ENCODE data around the gene TTC28. TPM values are rescaled to one million over a fixed set of nuclear protein-coding genes. Genes with fewer than 3 reads are reported as not detected.

Gene TTC28
- total RNA-seq, 1 experiment from 2014 or later = 7.6 TPM

DNA sequence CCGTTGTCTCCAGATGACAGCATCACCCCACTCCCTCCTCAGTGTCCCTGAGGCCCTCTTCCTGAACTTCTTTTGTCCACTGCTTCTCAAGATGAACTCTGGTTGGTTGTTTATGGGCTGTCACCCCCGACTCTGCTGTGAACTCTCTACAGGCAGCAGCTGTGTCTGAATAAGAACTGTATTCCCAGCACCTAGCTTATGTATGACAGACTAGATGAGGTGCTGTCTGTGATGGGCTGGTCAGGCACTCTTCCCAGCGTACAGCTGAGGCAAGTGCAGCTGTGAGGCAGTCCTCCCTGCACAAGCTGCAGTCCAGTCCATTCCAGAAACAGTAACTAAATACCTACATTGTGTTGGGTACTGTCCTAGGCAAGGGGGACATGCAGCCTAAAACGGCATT is 649.2 kb downstream of the TTC28 start:
- in situ Hi-C loops (cut with HindIII; ENCODE audit: low sequenced_read_pairs) = no loop called here

GRCh38 chr22:28029956-28030355 is 649.7 kb downstream of the TTC28 start:
- DNase-seq (ENCODE audit: low spot score) = no peak
- in situ Hi-C loops (cut with HindIII; ENCODE audit: low sequenced_read_pairs) = no loop called here

More for the DNA sequence above, 649.2 kb downstream of the TTC28 start:
- DNase-seq (ENCODE audit: low spot score) = no peak

- in situ Hi-C loops (cut with HindIII; ENCODE audit: low sequenced_read_pairs) = no loop called here
- no peak for DNase-seq (ENCODE audit: low spot score)
These were observed 650.3 kb downstream of the TTC28 start for GRCh38 chr22:28029201-28029948.

DNA sequence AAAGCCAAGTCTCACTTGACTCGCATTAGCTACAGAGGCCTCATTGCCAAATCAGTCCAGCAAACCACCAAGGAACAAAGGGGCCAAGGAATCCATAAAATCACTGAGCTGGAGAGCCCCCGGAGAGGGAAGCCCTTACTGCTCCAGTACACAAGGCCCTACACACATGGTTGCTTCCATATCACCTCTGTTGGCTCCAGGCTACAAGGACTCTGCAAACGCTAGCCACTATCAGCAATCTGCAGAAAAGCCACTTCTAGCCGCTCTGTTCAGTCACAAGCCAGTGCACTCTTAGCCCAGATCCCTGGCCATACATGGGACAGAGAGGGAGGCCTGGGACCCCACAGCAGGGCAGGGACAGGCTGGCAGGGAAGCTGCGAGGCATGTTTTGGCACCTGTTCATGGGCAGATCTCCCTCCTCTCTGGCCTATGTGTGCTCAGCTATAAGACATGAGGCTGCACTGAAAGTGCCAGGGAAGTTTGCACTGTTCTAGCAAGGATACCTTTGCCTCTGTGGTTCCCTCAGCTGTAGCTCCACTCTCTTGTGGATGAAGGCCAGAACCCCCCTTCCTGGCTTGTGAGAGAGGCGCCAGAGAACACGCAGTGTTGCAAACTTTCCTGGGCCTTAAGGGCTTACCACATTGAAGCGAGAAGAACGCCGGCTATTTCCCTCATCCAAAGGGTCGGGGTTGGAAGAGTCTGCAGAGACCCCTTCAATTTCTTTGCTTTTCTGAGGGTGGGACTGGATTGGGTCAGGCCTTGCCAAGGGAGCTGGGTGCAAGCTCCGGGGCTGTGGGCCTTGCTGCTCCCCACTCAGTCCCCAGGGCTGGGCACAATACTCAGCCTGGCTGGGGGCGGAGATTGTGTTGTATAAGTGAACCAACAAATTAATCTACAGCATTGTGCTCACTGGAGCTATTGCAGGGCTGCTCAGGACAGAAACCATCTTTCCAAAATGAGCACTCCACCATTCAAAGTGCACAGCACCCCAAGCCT is 651.9 kb downstream of the TTC28 start:
- no peak for DNase-seq (ENCODE audit: low spot score)
- in situ Hi-C loops (cut with HindIII; ENCODE audit: low sequenced_read_pairs) = no loop called here

GRCh38 chr22:28025866-28026575 is 653.6 kb downstream of the TTC28 start:
- in situ Hi-C loops (cut with HindIII; ENCODE audit: low sequenced_read_pairs) = no loop called here
- no peak for DNase-seq (ENCODE audit: low spot score)

DNA sequence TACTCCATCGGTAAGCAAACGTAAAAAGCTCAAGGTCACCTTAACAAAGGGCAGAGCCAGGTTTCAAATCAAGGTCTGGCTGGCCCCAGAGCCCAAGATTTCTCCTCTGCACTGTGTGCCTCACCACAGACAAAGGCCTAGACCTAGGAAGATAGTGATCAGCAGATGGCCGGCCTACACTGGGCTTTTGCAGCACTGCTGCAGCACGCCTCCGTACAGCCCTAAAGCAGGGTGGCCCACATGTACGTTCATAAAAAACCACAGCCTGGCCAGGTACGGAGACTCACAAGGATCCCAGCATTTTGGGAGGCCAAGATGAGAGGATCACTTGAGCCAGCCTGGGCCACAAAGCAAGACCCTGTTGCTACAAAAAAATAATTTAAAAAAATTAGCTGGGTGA is 654.3 kb downstream of the TTC28 start:
- no peak for DNase-seq (ENCODE audit: low spot score)

GRCh38 chr22:28024422-28024888 is 655.2 kb downstream of the TTC28 start:
- DNase-seq (ENCODE audit: low spot score) = no peak
- in situ Hi-C loops (cut with HindIII; ENCODE audit: low sequenced_read_pairs) = no loop called here

More for the DNA sequence above, 654.3 kb downstream of the TTC28 start:
- in situ Hi-C loops (cut with HindIII; ENCODE audit: low sequenced_read_pairs) = no loop called here

GRCh38 chr22:28023774-28024173 is 655.9 kb downstream of the TTC28 start:
- no peak for DNase-seq (ENCODE audit: low spot score)
- in situ Hi-C loops (cut with HindIII; ENCODE audit: low sequenced_read_pairs) = no loop called here

GRCh38 chr22:28023036-28023435 is 656.6 kb downstream of the TTC28 start:
- in situ Hi-C loops (cut with HindIII; ENCODE audit: low sequenced_read_pairs) = no loop called here
- no peak for DNase-seq (ENCODE audit: low spot score)

DNA sequence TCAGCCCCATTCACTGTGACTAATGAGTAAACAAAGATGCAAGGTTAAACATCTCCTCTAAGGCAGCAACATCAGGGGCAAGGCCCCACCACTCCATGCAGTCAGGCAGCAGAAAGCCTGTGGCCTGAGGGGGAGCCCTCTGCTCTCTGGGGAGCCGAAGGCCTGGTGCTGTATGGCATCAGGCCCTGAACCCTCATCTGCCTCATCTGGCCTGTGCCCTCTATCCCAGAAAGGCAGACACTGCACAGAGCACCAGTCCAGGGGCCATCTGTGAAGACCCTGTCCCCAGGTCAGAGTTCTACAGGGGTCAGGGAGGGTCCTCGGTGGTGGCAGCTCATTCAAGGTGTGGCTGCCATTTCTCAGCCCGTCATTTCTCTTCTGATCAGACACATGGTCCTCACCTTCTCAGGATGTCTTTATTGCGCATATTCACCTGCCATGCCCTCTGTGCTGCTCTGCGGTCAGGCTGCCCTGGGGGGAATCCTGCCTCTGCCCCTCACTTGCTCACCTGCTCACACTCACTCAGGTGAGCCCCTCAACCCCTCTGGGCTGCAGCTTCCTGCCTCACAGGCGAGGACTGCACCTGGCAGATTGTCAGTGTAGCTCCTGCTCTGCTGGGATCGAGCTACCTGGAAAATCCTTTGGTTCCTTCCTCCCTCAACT is 657.5 kb downstream of the TTC28 start:
- in situ Hi-C loops (cut with HindIII; ENCODE audit: low sequenced_read_pairs) = no loop called here
- no peak for DNase-seq (ENCODE audit: low spot score)

DNA sequence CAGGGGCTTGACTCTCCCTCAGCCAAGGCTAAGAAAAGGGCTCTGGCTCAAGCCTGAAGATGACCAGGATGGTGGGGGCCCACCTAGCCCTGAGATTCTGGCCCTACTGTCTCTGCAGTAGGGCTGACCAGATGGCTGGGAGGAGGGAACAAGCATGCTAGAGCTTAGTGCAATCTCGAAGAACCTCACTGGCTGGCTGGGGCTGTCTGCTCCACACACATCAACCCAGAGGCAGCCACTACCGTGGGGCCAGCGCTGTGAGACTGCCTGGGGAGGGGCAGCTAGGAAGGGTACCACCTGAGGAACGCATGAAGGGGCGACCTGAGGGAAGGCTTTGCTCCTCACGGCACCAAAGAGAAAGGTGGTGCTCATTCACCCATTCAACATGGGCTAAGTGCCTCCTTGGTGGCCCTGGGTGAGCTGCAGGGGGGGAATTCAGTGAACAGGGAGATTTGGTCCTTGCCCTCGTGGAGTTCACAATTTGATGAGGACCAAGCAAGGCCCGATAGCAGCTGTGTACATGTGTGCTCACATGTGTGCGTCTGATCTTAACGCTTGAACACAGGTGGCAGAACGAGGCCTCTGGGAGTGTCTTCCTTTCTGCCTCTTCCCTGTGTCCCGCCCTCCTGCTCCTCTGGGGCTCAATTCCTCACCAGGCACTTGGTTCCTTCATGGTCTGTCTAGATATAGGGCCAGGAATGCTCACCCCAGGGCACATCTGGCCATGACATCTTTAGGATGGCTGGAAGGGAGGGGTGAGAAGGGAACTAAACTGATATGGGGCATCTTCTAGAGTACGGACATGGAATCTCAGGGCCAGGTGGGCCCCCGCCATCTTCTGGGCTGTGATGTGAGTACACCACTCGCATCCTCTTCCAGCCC is 658.3 kb downstream of the TTC28 start:
- in situ Hi-C loops (cut with HindIII; ENCODE audit: low sequenced_read_pairs) = no loop called here
- peak; percentile 39 for DNase-seq (ENCODE audit: low spot score)

DNA sequence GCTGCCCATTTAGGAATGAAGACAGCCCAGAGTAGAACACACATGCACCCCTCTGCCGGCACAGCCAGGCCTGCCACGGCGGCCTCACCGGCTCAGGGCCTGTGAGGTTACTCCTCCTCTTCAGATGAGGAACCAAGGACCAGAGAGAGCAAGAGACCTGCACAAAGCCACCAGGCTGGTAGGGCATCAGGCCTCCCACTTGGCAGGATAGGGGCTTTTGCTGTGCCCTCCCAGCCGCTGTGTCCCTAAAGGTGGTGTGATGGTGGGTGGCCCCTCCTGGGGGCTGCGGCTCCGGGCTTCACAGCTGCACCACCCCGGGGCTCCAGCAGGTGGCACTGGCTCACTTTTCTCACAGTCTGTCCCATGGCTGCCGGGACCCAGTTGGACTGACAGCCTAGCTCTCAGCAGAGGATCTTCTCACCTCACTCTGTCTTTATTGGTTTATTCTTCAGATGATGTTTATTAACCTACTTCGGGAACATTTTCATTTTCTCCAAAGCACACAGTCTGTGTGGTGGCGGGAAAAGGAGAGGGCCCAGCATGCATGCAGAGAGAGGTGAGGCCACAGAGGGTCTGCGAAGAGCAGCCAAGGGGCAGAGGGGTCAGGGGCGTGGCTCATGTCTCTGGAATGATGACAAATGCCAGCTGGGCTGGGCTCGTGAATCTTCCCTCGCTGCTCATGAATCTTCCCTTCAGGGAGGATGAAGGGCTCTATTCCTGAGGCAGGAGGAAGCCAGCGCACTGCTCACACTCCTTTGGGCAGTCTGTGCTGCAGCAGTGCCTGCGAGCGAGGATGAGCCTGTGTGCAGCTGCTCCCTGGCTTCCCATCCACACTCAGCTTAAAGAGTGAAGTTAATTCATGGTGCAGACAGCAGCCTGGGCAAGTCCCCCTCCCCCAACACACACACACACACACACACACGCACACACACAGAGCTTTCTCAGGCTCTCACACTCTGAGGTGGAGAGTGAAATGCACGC is 659.5 kb downstream of the TTC28 start:
- peak; percentile 57 for DNase-seq (ENCODE audit: low spot score)
- in situ Hi-C loops (cut with HindIII; ENCODE audit: low sequenced_read_pairs) = no loop called here

DNA sequence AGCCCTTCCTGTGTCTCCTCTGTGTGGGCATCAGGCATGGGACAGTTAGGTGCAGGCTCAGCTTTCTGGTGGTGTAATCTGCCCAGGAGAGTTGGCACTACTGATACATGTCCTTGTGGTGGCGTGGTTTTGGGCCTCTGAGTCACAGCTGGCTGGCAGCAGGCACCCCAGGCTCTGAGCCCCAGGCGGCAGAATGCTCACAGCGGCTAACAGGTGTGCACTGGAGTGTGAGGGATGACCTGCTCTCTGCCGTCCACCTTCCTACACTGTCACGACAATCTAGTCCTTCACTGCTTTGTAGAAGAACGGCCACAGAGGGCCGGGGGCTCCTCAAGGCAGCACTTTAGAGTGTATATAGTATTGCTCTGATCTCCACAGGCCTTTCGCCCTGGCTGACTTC is 660.3 kb downstream of the TTC28 start:
- no peak for DNase-seq (ENCODE audit: low spot score)
- in situ Hi-C loops (cut with HindIII; ENCODE audit: low sequenced_read_pairs) = no loop called here

DNA sequence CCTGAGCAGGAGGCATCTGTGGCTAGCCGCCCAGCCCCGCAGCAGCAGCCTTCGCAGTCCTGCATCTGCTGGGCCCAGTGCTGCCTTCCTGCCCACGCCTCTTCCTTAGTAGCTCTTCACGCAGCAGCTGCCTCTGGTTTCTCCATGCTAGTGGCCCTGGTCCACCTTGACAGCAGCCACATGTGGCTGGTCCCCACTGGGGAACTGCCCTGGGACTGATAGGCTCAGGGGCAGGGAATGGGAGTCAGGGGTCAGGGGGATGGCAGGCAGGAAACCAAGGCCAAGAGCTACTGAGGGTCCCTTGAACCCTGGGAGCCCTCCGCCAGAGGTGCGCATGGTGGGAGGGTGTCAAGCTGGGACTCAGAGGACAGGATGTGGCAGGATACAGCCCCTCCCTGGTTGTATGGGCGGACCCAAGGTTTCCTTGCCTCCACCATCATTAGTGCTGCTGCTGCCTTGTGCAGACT is 661.1 kb downstream of the TTC28 start:
- DNase-seq (ENCODE audit: low spot score) = no peak
- in situ Hi-C loops (cut with HindIII; ENCODE audit: low sequenced_read_pairs) = no loop called here

DNA sequence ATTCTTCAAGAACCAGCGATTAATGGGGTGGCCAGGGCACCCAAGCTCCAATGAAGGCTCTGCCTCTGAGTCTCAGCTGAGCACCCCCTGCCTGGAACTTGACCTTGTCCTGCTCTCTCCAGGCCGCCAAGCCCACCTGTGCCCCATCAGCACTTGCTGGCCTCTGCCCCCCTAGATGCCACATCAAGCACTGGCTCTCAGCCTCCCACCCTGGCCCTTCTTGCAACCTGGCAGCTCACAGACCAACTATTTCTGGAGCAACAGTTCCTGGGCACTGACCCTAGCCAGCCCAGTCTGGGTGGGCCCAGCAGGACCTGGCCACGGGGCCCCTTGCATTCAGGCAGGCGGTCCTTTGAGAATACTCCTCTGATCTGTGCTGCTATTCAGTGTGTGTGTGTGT is 661.8 kb downstream of the TTC28 start:
- in situ Hi-C loops (cut with HindIII; ENCODE audit: low sequenced_read_pairs) = no loop called here
- no peak for DNase-seq (ENCODE audit: low spot score)

GRCh38 chr22:28017558-28017820 is 662.2 kb downstream of the TTC28 start:
- DNase-seq (ENCODE audit: low spot score) = no peak
- in situ Hi-C loops (cut with HindIII; ENCODE audit: low sequenced_read_pairs) = no loop called here

Measured in G401 (cell line).